Parathyroid adenoma (tissue), 2 donors: ENCODE measurements around the gene ANXA4.

Experiments
- H2AFZ ChIP-seq: fragments of 300-600 bp; sonication (generic); one replicate; pipeline ENCODE4 v1.7.0; 2017; ENCODE audit warnings: antibody characterized with exemption, mild to moderate bottlenecking
- H3K27ac ChIP-seq: fragments of 300-600 bp; sonication (generic); one replicate; pipeline ENCODE4 v1.7.0; 2017
- H3K27me3 ChIP-seq: fragments of 300-600 bp; sonication (generic); one replicate; pipeline ENCODE4 v1.7.0; 2017; ENCODE audit warnings: low read length; ENCODE audit not compliant: control insufficient read depth, insufficient read depth
- H3K36me3 ChIP-seq: fragments of 300-600 bp; sonication (generic); one replicate; pipeline ENCODE4 v1.7.0; 2017; ENCODE audit warnings: low read length; ENCODE audit not compliant: control insufficient read depth, insufficient read depth
- H3K4me1 ChIP-seq: fragments of 300-600 bp; sonication (generic); one replicate; pipeline ENCODE4 v1.7.0; 2017; ENCODE audit warnings: control low read depth
- H3K4me2 ChIP-seq: fragments of 300-600 bp; sonication (generic); one replicate; pipeline ENCODE4 v1.7.0; 2017; ENCODE audit warnings: low read length
- H3K4me3 ChIP-seq: fragments of 300-600 bp; sonication (generic); one replicate; pipeline ENCODE4 v1.7.0; 2017; ENCODE audit warnings: low read depth, low read length
- H3K79me2 ChIP-seq: fragments of 300-600 bp; sonication (generic); one replicate; pipeline ENCODE4 v1.7.0; 2017; ENCODE audit warnings: control low read depth
- H3K9ac ChIP-seq: fragments of 300-600 bp; sonication (generic); one replicate; pipeline ENCODE4 v1.7.0; 2017; ENCODE audit warnings: mild to moderate bottlenecking
- H3K9me3 ChIP-seq: fragments of 300-600 bp; sonication (generic); one replicate; pipeline ENCODE4 v1.7.0; 2017; ENCODE audit warnings: low read length; ENCODE audit not compliant: control insufficient read depth
- CTCF ChIP-seq: fragments of 300-600 bp; sonication (generic); IDR thresholded peaks from one replicate; pipeline ENCODE4 v1.7.0; 2017; ENCODE audit warnings: antibody characterized with exemption, mild to moderate bottlenecking
- donor health status: primary hyperparathyroidism.

The ANXA4 gene

DNA sequence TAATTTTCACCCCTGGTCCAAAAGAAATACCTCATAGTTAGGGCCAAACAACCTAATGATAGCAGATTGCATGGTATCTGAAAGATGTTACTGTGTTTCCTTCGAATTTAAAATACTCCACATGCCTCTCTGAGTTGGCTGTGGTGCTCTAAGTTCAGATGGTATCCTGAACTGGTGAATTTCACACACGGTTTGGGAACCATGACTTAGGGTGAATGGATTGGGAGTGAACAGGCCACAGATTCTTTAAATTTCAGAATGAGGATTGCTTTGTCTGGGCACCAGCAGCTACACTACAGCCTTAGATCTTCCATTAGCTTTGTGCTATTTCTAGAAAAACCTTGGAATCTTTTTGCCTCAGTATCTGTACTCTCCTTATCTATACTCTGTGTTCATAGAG lies 93.7 kb downstream of the ANXA4 start:
- Histone ChIP-seq H3K9me3 (no peaks in the 10 kb centered on the region), H3K27me3 (no peaks in the 10 kb centered on the region), H3K4me1 (no peaks in the 10 kb centered on the region), H3K9ac (no peak overlapping the region), H3K4me2 (no peak overlapping the region), H2AFZ (no peak overlapping the region), H3K27ac (no peak overlapping the region), H3K4me3 (no peak overlapping the region), H3K36me3 (no peaks in the 10 kb centered on the region), H3K79me2 (peaks cover 7% of the 10 kb centered on the region)
- no peak for TF ChIP-seq CTCF

- Histone ChIP-seq H3K9ac (no peak overlapping the region), H3K4me3 (no peak overlapping the region), H3K4me2 (no peak overlapping the region), H3K79me2 (peaks cover 5% of the 10 kb centered on the region), H3K27ac (no peak overlapping the region), H3K9me3 (no peaks in the 10 kb centered on the region), H3K27me3 (no peaks in the 10 kb centered on the region), H2AFZ (no peak overlapping the region), H3K36me3 (no peaks in the 10 kb centered on the region), H3K4me1 (no peaks in the 10 kb centered on the region)
- TF ChIP-seq CTCF = no peak
Measured at GRCh38 chr2:69836316-69836715, 94.4 kb downstream of the ANXA4 start.

DNA sequence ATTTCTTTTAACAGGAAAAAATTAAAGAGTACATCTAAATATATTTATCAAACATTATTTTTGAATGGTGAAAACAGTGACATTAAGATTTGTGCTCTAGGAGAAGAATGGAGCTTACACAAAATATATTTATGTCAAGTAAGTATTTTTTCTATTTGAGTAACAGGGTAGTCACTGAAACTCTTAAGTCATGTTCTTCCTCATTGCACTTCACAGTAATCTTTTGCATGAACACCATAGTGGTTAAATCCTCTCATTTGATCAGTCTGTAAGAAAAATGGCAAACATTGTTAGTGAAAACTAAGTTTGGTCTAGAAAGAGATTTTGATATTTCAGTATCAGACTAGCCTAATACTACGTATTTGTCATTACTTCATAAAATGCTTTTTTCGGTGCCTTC lies 95.6 kb downstream of the ANXA4 start:
- Histone ChIP-seq H3K9ac (no peak overlapping the region), H3K9me3 (no peaks in the 10 kb centered on the region), H3K27ac (no peak overlapping the region), H3K4me2 (no peak overlapping the region), H2AFZ (no peak overlapping the region), H3K4me3 (no peak overlapping the region), H3K27me3 (no peaks in the 10 kb centered on the region), H3K36me3 (no peaks in the 10 kb centered on the region), H3K4me1 (no peaks in the 10 kb centered on the region), H3K79me2 (no peaks in the 10 kb centered on the region)
- no peak for TF ChIP-seq CTCF

DNA sequence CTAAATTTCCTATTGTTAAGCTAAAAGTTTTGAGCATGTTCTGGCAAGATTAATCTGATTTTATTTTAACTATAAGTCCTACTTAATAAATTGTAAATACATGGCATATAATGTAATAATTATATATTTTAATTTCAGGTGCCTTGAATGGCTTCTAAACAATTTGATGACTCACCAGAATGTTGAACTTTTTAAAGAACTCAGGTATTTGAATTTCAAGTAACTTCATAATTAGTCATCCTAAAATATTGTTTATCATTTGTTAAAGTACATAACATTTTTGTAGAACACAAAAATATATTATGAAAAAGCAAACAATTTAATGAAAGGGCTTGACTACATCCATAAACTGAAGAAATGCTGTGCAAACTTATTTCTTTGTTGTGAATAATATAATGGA lies 102.1 kb downstream of the ANXA4 start:
- no peak overlapping the region for H2AFZ ChIP-seq
- no peak for TF ChIP-seq CTCF
- H3K4me2 ChIP-seq = no peak overlapping the region
- H3K79me2 ChIP-seq = no peaks in the 10 kb centered on the region
- H3K36me3 ChIP-seq = no peaks in the 10 kb centered on the region
- H3K27ac ChIP-seq = no peak overlapping the region
- H3K27me3 ChIP-seq = no peaks in the 10 kb centered on the region
- H3K4me3 ChIP-seq = no peak overlapping the region
- H3K4me1 ChIP-seq = no peaks in the 10 kb centered on the region
- H3K9me3 ChIP-seq = no peaks in the 10 kb centered on the region
- no peak overlapping the region for H3K9ac ChIP-seq

- no peak for TF ChIP-seq CTCF
- Histone ChIP-seq H3K9me3 (no peaks in the 10 kb centered on the region), H3K9ac (no peak overlapping the region), H3K4me2 (no peak overlapping the region), H3K27ac (no peak overlapping the region), H3K4me1 (no peaks in the 10 kb centered on the region), H3K4me3 (no peak overlapping the region), H3K36me3 (no peaks in the 10 kb centered on the region), H3K79me2 (no peaks in the 10 kb centered on the region), H2AFZ (no peak overlapping the region), H3K27me3 (no peaks in the 10 kb centered on the region)
Measured at GRCh38 chr2:69844560-69844959, 102.6 kb downstream of the ANXA4 start.
